ENCODE results near the gene ENTPD8. TPM values are rescaled to one million over a fixed set of nuclear protein-coding genes. Genes with fewer than 3 reads are reported as not detected.

The ENTPD8 gene
- total and polyA plus RNA-seq, 4 donors, result 0.08 to 0.45 (median 0.21) TPM

DNA sequence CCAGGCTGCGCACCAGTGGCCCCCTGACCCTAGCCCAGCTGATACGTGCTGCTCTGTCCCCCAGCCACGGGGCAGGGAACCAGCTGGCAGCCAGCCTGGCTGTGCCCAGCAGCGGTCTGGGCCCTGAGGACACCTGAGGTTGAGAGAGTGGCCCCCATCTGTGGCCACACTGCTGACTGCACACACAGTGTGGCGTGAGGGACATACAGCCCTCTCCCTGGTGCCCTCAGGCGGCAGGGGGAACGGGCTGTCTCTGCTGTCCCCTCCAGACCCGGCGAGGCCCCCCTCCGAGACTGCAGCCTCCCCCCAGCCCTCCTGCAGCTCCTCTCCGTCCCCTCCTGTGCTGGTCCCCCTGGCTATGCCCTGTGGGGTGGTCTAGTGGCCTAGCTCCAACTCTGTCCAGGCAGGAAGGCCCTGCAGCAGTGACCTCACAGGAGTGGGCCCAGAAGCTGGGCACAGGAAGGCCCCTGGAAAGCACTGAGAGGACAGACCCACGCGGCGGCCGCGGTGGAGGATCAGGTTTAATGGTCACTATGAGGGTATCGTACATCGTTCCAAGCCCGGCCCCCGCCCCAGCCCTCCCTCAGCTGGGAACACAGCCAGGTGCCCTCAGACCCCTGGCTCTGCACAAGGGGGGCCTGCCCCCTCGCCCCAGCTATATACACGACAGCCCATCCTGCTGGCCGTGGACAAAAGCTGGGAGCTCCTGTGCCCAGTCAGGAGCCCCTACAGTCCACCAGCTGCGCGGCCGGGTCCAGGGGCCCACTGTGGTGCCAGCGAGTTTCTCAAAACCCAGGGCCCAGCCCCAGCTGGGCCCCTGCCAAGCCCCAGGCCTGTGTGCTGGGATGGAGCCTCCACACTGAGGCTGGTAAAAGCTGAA, 6.8 kb upstream of the ENTPD8 start:
- no peak overlapping the region for H3K9ac ChIP-seq (ENCODE audit: insufficient read depth in 1 of 2, low read length in 2 of 2)
- peaks cover 0 to 14% (median 4%) of the 10 kb centered on the region in 5 donors for H3K4me1 ChIP-seq (ENCODE audit: control insufficient read depth in 5 of 5, insufficient read depth in 5 of 5, low read length in 5 of 5)
- DNase-seq (peak; percentile 60 to 67 (median 65)), ATAC-seq (ENCODE audit: insufficient read depth, low FRiP score) (no peak)
- WGBS, 2 donors, result 88 to 93% methylated on average over 27 of the region's 27 CpGs
- H3K27me3 ChIP-seq (ENCODE audit: control insufficient read depth in 3 of 3, insufficient read depth in 3 of 3, low read length in 2 of 3), result no peaks in the 10 kb centered on the region
- H3K36me3 ChIP-seq (ENCODE audit: control insufficient read depth in 4 of 4, insufficient read depth in 4 of 4, low read length in 4 of 4), result peaks cover 0 to 10% (median 0%) of the 10 kb centered on the region in 4 donors
- H3K27ac ChIP-seq (ENCODE audit: low read depth in 1 of 2, low read length in 1 of 2), result no peak overlapping the region
- TF ChIP-seq, protein P1, sequence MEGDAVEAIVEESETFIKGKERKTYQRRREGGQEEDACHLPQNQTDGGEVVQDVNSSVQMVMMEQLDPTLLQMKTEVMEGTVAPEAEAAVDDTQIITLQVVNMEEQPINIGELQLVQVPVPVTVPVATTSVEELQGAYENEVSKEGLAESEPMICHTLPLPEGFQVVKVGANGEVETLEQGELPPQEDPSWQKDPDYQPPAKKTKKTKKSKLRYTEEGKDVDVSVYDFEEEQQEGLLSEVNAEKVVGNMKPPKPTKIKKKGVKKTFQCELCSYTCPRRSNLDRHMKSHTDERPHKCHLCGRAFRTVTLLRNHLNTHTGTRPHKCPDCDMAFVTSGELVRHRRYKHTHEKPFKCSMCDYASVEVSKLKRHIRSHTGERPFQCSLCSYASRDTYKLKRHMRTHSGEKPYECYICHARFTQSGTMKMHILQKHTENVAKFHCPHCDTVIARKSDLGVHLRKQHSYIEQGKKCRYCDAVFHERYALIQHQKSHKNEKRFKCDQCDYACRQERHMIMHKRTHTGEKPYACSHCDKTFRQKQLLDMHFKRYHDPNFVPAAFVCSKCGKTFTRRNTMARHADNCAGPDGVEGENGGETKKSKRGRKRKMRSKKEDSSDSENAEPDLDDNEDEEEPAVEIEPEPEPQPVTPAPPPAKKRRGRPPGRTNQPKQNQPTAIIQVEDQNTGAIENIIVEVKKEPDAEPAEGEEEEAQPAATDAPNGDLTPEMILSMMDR (IDR thresholded peaks at IDR 0.05; ENCODE audit: control extremely low read depth, extremely low read depth), result no peak
- peaks cover 0 to 3% (median 0%) of the 10 kb centered on the region in 4 donors for H3K9me3 ChIP-seq (ENCODE audit: control insufficient read depth in 4 of 4, insufficient read depth in 3 of 4, low read length in 3 of 4)
- no peak overlapping the region for H3K4me3 ChIP-seq

DNA sequence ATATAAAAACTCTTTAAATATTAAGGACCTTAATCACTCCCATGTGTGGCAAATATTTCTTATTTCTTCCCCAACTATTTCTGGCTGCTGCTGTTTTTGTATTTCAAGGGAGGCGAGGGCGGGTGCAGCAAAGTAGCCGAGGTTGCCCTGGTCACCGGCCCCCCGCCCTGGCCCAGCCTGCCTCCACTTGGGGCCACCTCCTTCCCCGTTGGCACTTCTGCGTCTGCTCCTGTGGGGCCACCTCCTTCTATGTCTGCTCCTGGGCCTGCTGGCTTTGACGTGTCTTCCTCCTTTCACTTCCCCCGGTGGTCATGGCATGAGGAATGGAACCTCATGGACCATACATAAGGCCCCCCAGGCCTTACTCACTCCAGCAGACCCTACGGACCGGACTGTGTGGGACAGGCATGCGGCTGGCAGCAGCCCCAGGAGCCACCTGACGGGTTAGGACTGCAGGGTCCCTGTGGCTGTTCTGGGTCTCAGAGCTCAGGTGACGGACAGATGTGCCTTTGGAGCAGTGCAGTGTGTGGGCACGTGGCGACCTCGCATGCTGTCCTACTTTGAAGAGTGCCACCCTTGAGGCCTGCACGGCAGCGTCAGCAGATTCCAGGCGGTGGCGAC, 5.8 kb upstream of the ENTPD8 start:
- TF ChIP-seq, protein P1 (IDR thresholded peaks at IDR 0.05; ENCODE audit: control extremely low read depth, extremely low read depth), result no peak
- Histone ChIP-seq H3K4me3 (no peak overlapping the region), H3K9me3 (ENCODE audit: control insufficient read depth in 4 of 4, insufficient read depth in 3 of 4, low read length in 3 of 4) (peaks cover 0 to 3% (median 0%) of the 10 kb centered on the region in 4 donors), H3K4me1 (ENCODE audit: control insufficient read depth in 5 of 5, insufficient read depth in 5 of 5, low read length in 5 of 5) (peaks cover 0 to 14% (median 4%) of the 10 kb centered on the region in 5 donors), H3K27ac (ENCODE audit: low read depth in 1 of 2, low read length in 1 of 2) (no peak overlapping the region), H3K9ac (ENCODE audit: insufficient read depth in 1 of 2, low read length in 2 of 2) (no peak overlapping the region), H3K27me3 (ENCODE audit: control insufficient read depth in 3 of 3, insufficient read depth in 3 of 3, low read length in 2 of 3) (no peaks in the 10 kb centered on the region), H3K36me3 (ENCODE audit: control insufficient read depth in 4 of 4, insufficient read depth in 4 of 4, low read length in 4 of 4) (peaks cover 0 to 10% (median 0%) of the 10 kb centered on the region in 4 donors)
- DNase-seq, result no peak
- ATAC-seq (ENCODE audit: insufficient read depth, low FRiP score), result no peak
- 73 to 77% methylated on average over 21 of the region's 21 CpGs for WGBS, 2 donors

DNA sequence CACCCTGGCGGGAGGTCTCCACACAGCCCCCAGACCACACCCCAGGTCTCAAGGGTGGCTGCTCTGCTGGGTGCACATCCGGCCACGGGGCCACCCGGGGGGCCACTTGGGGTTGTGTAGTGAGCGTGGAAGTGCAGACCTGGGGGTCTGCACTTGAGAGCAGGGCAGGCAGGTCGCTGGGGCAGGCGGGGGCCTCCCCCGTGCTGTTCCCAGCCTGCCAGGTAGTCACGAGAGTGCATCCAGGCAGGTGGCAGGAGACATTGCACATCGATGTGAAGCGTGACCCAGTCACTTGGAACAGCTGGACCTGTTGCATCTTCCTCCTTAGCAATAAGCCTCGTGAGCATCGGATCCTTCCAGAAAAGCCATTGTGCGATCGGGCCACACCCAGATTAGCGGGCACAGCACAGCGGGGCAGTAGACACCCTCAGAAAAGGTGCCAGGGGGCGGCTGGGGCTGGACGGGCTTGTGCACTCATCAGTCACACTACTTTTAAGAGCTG, 4.8 kb upstream of the ENTPD8 start:
- TF ChIP-seq, protein P1 (IDR thresholded peaks at IDR 0.05; ENCODE audit: control extremely low read depth, extremely low read depth), result no peak
- DNase-seq (no peak), ATAC-seq (ENCODE audit: insufficient read depth, low FRiP score) (no peak)
- H3K36me3 ChIP-seq (ENCODE audit: control insufficient read depth in 4 of 4, insufficient read depth in 4 of 4, low read length in 4 of 4), result peaks cover 0 to 10% (median 0%) of the 10 kb centered on the region in 4 donors
- H3K27ac ChIP-seq (ENCODE audit: low read depth in 1 of 2, low read length in 1 of 2), result no peak overlapping the region
- 52 to 77% methylated on average over 19 of the region's 19 CpGs for WGBS, 2 donors
- no peak overlapping the region for H3K4me3 ChIP-seq
- no peak overlapping the region for H3K9ac ChIP-seq (ENCODE audit: insufficient read depth in 1 of 2, low read length in 2 of 2)
- H3K27me3 ChIP-seq (ENCODE audit: control insufficient read depth in 3 of 3, insufficient read depth in 3 of 3, low read length in 2 of 3), result no peaks in the 10 kb centered on the region
- H3K4me1 ChIP-seq (ENCODE audit: control insufficient read depth in 5 of 5, insufficient read depth in 5 of 5, low read length in 5 of 5), result peaks cover 0 to 14% (median 4%) of the 10 kb centered on the region in 5 donors
- peaks cover 0 to 3% (median 0%) of the 10 kb centered on the region in 4 donors for H3K9me3 ChIP-seq (ENCODE audit: control insufficient read depth in 4 of 4, insufficient read depth in 3 of 4, low read length in 3 of 4)

Measured in lung (tissue), 12 donors.